ENCODE data around the gene INTS15.

Gene INTS15

GRCh38 chr7:6643915-6644625, 54.2 kb downstream of the INTS15 start:
- no peak for DNase-seq (ENCODE audit: low read depth)

DNA sequence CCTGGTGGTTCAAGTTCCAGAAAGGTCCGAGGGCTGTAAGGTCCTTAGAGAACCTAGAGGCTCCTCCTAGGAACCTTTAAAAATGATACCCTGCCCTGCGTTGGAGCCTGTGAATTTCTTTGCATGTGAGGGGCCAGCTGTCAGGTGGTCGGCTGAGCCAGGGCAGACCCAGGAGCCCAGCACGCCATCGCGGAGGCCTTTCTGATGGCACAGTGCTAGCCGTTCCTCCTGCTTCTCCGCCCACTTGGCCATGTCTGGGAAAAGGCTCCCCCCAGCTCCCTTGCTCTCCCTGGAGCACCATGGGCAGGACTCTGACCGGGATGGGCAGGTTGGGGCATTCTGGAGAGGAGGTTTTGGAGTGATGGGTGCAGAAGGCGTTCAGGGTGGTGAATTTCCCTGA, 54.9 kb downstream of the INTS15 start:
- DNase-seq (ENCODE audit: low read depth) = no peak

DNA sequence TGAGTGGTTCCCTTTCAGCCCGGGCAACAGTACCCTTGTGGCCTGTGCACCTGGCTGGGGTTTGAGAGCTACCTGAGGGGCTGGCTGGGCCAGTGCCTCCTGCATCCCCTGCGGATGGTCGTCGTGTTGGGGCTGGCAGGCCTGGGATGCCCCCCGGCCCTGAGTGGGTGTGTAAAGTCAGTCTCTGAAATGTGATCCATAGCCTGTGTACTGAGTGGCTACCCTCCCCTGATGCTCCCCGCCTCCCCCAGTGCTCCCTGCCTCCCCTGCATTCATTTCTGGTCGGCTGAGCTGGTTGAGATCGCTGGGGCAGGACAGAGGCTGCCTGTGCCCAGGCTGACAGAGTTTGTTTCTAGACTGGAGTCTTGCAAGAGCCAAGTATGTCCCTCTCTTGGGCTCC, 56.6 kb downstream of the INTS15 start:
- DNase-seq (ENCODE audit: low read depth) = no peak

GRCh38 chr7:6647080-6647479, 57.3 kb downstream of the INTS15 start:
- no peak for DNase-seq (ENCODE audit: low read depth)

DNA sequence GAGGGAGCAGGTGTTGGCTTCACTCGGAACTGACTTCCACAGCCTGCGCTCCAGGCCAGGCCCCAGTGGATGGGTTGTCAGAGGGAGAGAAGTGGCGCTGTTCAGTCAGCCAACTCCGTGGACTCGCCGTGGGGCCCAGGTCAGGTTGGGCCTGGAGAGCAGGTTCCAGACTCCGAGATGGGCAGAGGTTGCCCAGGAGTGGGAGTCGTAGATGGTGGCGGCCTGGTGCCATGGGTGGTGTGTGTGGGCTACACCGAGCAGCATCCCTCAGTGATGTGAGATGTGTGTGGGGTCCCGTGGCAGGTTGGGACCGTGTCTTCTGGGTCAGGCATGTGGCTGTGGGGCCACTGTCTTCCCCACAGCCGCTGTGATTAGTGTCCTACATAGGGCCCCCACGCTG, 57.7 kb downstream of the INTS15 start:
- no peak for DNase-seq (ENCODE audit: low read depth)

- no peak for DNase-seq (ENCODE audit: low read depth)
Measured at GRCh38 chr7:6648066-6648814, 58.4 kb downstream of the INTS15 start.

- no peak for DNase-seq (ENCODE audit: low read depth)
Measured at GRCh38 chr7:6648815-6649104, 58.9 kb downstream of the INTS15 start.

DNA sequence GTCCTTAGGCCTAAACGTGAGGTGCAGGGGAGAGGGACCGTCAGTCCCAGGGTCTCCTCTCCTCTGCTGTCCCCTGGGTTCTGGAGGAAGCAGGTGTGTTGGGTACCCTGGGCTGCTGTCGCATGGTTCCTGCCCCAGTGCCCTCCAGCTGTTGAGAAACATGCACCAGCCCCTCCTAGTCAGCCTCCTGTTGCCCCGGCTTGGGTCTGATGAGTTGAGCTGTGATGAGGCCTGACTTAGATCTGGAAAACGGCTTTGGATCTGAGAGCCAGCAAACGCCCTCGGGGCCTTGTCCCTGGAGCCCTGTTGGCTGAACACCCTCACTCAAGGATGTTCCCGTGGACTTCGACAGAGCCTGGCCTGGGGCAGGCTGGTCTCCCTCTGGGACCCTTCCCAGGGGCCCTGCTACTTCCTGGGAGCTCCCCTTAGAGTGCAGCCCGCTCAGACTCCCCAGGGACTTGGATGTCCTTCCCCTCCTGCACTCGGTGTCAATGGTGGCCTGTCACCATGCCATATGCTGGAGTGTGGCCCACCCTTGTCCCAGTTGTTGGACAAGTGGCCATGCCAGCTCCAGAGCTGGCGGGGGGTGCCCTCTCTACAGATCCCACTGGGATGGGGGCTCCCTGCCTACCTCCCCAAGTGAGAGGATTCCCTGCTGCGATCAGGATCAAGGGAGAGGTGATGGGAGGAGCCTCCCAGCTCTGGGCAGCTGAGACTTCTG, 59.6 kb downstream of the INTS15 start:
- DNase-seq (ENCODE audit: low read depth) = no peak

DNA sequence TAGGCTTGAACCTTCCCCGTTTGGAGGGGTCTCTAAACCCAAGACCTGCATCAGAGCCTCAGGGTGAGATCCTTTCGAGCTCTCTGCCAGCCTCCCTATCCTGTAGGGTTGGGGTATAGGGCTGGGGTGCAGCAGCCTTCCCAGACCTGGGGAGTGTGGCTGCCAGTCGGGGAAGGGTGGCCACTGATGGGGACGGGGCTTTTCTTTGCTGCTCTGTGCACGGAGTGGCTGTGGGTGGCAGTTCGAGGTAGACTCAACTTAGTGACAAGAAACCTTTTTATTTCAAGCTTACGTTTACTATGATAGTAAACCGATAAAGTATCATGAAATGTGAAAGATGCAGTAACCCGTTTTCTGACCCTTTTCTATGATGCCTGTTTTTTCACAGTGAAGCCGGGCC, 60.3 kb downstream of the INTS15 start:
- no peak for DNase-seq (ENCODE audit: low read depth)

DNA sequence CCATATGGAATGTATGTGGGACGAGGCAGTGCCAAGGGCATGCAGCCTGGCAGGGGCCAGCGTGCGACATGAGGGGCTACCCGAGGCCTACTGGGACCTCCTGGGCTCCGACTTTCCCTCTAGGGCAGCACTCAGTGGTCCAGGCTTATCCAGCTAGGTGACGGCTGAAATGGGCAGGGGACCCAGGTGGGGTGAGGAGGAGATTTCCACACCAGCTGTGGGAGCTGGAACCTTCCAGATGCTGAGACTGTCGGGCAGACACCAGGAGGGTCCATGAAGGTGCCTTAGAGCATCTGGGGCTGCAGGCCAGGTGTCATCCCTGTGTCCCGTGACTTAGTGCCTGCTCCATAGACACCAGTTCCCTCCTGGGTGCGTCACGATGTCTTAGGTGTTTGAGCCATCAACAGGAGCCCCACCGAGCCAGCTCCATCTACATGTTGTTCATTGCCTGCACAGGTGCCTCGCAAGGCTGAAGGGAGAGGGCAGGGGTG, 60.7 kb downstream of the INTS15 start:
- DNase-seq (ENCODE audit: low read depth) = no peak

DNA sequence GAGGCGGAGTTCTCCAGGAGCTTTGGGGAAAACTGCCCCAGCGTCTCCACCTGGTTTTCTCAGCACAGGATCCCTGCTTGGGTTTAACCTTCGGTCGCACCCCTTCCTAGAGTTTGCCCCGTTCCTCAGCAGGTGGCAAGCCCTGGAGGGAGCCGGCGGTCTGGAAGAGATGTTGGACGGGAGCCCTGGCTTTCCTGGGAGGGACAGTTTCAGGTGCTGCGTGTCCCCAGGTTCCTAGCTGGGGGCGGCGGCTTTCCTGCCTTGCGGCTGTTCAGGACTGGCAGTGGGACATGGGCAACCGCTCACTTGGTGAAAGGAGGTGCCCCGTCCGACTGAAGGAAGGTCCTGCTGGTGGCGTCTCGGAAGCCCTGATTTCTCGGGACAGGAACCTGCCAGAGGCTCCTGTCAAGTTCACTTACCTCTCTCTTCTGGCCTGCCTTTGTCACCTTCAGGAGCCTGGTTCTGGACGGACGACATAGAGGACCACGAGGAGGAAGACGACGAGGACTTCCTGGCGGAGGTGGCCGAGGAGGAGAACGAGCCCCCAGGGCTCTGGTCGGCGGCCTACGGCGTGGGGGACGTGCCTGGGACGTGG, 62.1 kb downstream of the INTS15 start:
- no peak for DNase-seq (ENCODE audit: low read depth)

DNA sequence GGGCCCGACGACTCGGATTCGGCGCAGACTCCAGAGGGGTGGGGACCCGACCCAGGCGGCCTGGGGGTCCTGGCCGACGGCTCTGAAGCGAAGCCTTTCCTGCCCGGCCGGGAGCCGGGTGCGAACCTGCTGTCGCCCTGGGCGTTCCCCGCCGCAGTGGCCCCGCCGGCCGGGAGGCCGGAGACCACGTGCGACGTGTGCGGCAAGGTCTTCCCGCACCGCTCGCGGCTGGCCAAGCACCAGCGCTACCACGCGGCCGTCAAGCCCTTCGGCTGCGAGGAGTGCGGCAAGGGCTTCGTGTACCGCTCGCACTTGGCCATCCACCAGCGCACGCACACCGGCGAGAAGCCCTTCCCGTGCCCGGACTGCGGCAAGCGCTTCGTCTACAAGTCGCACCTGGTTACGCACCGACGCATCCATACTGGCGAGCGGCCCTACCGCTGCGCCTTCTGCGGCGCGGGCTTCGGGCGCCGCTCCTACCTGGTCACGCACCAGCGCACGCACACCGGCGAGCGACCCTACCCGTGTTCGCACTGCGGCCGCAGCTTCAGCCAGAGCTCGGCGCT, 62.7 kb downstream of the INTS15 start:
- DNase-seq (ENCODE audit: low read depth) = no peak

DNA sequence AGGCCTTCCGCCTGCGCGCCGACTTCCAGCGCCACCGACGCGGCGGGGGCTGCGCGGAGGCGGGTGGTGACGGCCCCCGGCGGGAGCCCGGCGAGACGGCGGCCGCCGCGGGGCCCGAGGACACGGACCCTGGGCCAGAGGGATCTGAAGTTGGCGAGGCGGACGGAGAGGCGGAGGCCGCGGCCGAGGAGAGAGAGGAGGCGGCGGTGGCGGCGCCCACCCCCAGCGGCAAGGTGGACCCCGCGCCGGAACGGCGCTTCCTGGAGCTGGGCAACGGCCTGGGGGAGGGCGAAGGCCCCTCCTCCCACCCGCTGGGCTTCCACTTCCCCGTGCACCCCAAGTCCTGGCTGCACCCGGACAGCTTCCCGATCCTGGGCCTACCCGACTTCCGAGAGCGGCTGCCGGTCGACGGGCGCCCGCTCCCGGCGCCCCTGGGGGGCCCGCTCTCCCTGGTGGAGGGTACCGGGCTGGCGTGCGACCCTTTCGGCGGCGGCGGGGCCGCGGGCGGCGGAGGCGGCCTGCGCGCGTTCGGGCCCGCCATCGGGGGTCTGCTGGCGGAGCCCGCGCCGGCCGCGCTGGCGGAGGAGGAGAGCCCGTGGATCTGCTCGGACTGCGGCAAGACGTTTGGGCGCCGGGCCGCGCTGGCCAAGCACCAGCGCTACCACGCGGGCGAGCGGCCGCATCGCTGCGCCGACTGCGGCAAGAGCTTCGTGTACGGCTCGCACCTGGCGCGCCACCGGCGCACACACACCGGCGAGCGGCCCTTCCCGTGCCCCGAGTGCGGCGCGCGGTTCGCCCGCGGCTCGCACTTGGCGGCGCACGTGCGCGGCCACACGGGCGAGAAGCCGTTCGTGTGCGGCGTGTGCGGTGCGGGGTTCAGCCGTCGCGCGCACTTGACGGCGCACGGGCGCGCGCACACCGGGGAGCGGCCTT, 63.5 kb downstream of the INTS15 start:
- no peak for DNase-seq (ENCODE audit: low read depth)

DNA sequence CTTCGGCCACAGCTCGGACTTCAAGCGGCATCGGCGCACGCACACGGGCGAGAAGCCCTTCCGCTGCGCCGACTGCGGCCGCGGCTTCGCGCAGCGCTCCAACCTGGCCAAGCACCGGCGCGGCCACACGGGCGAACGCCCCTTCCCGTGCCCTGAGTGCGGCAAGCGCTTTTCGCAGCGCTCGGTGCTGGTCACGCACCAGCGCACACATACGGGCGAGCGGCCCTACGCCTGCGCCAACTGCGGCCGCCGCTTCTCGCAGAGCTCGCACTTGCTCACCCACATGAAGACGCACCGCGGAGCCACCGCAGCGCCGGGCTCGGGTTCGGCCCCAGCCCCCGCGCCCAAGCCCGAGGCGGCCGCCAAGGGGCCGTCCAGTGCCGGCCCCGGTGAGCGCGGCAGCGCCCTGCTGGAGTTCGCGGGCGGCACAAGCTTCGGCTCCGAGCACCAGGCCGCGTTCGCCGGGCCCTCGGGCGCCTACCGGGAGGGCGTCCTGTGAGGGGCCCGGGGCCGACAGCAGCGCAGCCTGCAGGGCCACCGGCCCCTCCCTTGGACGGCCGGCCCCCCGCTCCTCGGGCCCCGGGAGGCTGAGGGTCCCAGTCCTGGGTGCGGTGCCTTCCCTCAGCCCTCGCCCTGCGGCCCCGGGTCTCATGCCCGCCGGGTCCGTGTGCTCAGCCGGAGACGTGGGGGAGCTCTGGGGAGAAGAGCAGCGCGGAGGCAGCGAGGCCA, 64.5 kb downstream of the INTS15 start:
- no peak for DNase-seq (ENCODE audit: low read depth)

DNA sequence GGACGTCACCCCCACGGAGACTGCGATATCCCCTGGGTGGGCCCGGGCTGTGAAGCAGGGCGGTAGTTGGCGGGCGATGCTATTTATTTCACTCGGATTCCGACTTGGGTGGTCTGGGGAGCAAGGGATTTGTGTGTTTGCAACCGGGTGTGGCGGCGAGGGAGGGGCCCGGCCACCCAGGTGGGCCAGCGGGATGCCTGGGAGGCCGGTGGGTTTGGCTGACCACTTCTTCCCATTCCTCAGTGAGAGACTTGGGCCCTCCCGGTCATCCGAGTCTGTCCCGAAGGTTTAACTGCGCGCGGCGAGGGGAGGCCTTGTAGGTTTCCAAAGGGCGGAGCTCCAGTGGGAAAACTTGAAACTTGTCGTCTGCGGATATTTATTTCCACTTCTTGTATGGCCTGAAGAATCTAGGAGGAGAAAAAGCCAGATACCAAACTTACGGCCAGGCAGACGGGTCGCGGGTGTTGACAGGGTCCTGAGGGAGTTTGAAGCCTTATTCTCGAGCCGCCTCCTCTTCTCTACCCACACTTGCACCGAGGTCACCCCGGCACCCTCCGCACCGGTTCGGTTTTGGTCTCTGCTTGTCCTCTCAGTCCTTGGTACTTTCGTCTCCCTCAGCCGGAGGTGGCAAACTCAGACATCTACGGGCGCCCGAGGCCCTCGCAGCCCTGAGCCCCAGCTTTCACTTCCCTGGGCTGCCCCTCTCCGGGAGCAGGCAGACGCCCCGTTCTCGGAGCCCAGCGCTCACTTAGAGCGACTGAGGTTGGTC, 65.2 kb downstream of the INTS15 start:
- DNase-seq (ENCODE audit: low read depth) = no peak

GRCh38 chr7:6655636-6656385, 66.0 kb downstream of the INTS15 start:
- no peak for DNase-seq (ENCODE audit: low read depth)

DNA sequence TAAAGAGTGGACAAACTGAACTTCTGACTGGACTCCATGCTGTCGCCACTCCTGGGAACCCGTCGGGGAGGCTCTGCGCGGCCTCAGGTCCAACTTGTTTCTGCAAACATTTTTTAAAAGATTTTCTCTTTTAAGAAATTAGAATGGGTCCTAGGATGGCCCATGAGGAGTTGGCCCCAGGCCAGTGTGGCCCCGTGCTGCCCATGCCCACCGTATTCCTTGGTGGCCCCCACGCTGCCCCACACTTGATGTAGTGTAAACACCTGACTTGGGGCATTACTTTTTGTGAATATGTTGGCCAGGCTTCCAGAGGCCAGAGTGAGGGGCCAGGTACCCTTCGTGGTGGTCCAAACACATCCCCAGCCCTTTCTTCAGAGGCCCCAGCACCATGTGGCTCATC, 66.6 kb downstream of the INTS15 start:
- no peak for DNase-seq (ENCODE audit: low read depth)

Data from HS-5 (cell line).